Heart left ventricle (tissue), 13 donors: ENCODE results near the gene PLD4.

Source experiments
- POLR2A ChIP-seq, 2 donors: fragments of 450-650 bp; IDR thresholded peaks; one replicate each; pipeline ENCODE4 v1.6.1; 2017; ENCODE audit warnings: antibody characterized with exemption in 2 of 2, mild to moderate bottlenecking in 2 of 2, moderate library complexity in 2 of 2
- TF ChIP-seq, protein P1 (sequence below), 12 donors: fragments of 200-600 bp; sonication (generic) in 4 of 12; IDR thresholded peaks; one replicate each; pipeline versions ENCODE4 v1.5.0 to v1.8.0; 2018 to 2022; ENCODE audit warnings: antibody characterized with exemption in 12 of 12, mild to moderate bottlenecking in 5 of 12
- donor health status: ischemic (EF 13 %, LVEDD 7.1; RV severe dilation, severe dysfunction).
- donor health status: DM: no; HTN: yes; CAD: no.
- donor health status: DM: no; HTN: no; CAD: no.
- donor health status: ischemic (EF 25% LVEDD 6.9; RV normal size, moderate dysfunction).
- donor health status: ischemic (EF 25% LVEDD 5.7; RV mildly dilated, moderate dysfunction).
- donor health status: ischemic (EF 35%, LVEDD 5.7; RV mildly dilated, moderate dysfunction).
- donor health status: nonischemic (EF 11% LVEDD 7.7; RV severe dilation, severe dysfunction).
- donor health status: DM: yes; HTN: yes; CAD: no.
- donor health status: PGD.
- donor health status: ischemic (EF 29% LVEDD 5.4; RV normal size, mild dysfunction).
- donor health status: nonischemic (EF 23%, LVEDD 6.1; RV moderate dilation, normal function).

DNA sequence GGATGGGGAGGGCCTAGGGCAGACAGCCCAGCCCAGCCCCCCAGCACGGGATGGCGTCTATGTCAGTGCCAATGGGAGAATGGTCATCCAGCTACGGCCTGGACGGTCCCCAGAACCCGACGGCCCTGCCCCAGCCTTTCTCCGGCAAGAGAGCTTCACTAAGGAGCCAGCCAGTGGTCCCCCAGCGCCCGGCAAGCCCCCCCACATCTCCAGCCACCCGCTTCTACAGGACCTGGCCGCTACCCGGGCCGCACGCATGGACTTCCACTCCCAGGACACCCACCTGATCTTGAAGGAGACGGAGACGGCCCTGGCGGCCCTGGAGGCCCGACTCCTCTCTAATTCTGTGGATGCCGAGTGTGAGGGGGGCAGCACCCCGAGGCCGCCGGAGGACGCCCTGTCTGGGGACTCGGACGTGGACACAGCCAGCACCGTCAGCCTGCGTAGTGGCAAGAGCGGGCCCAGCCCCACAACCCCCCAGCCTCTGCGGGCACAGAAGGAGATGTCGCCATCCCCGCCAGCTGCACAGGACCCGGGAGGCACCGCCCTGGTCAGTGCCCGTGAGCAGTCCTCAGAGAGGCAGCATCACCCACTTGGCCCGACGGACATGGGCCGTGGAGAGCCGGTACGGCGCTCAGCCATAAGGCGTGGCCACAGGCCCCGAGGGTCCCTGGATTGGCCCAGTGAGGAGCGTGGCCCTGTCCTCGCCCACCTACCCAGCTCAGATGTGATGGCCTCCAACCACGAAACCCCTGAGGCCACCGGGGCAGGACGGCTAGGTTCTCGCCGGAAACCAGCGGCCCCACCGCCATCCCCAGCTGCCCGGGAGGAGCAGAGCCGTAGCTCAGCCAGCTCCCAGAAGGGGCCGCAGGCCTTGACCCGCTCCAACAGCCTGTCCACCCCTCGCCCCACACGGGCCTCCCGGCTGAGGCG, 37.7 kb upstream of the PLD4 start:
- TF ChIP-seq, protein P1, sequence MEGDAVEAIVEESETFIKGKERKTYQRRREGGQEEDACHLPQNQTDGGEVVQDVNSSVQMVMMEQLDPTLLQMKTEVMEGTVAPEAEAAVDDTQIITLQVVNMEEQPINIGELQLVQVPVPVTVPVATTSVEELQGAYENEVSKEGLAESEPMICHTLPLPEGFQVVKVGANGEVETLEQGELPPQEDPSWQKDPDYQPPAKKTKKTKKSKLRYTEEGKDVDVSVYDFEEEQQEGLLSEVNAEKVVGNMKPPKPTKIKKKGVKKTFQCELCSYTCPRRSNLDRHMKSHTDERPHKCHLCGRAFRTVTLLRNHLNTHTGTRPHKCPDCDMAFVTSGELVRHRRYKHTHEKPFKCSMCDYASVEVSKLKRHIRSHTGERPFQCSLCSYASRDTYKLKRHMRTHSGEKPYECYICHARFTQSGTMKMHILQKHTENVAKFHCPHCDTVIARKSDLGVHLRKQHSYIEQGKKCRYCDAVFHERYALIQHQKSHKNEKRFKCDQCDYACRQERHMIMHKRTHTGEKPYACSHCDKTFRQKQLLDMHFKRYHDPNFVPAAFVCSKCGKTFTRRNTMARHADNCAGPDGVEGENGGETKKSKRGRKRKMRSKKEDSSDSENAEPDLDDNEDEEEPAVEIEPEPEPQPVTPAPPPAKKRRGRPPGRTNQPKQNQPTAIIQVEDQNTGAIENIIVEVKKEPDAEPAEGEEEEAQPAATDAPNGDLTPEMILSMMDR (IDR thresholded peaks at IDR 0.05), result no peak
- no peak for TF ChIP-seq POLR2A (IDR thresholded peaks at IDR 0.05)
